GM12878 (cell line): ENCODE data around the gene SRRM2. TPM values are rescaled to one million over a fixed set of nuclear protein-coding genes. Genes with fewer than 3 reads are reported as not detected.

Experiments used
- ATAC-seq: fragments of 200-7000 bp; cut with Tn5 transposase; 3 replicates; pipeline ENCODE4 v1.9.1; 2020; ENCODE audit warnings: mild to moderate bottlenecking, moderate library complexity
- BruUV-seq: library from RNA; stranded (reverse); fragments of 400-500 nt; replicated peaks from 2 replicates; lab custom pipeline; 2021; lab: Mats Ljungman, UMichigan
- CTCF ChIA-PET: fragments of 300-600 bp; sonication (Branson Sonifier 250); formaldehyde crosslinking; extraction: SDS; loops from one replicate; lab custom pipeline; 2021; ENCODE audit warnings: inconsistent platforms; lab: Yijun Ruan, JAX
- POLR2A ChIA-PET: fragments of 350-600 bp; formaldehyde crosslinking; extraction: SDS; loops from one replicate; lab custom pipeline; 2021; ENCODE audit warnings: inconsistent platforms; lab: Charles Lee
- RAD21 ChIA-PET: fragments of 300-600 bp; sonication (Branson Sonifier 250); formaldehyde crosslinking; loops from one replicate; lab custom pipeline; 2023; ENCODE audit warnings: antibody characterized with exemption; ENCODE audit not compliant: unreplicated experiment; lab: Charles Lee
- SMC1A ChIA-PET: fragments of 300-600 bp; sonication (Branson Sonifier 250); formaldehyde crosslinking; loops from one replicate; lab custom pipeline; 2023; ENCODE audit not compliant: unreplicated experiment, uncharacterized antibody; lab: Charles Lee
- DNase-seq: peaks from one replicate; pipeline ENCODE4 v3.0.0-alpha.2; 2011; ENCODE audit warnings: low read depth, low spot score
- FAIRE-seq: peaks from 3 replicates; lab custom pipeline; 2011; peaks lifted over from hg19 to GRCh38; lab: Jason Lieb, UNC
- H2AFZ ChIP-seq: 2 replicates; pipeline ENCODE4 v1.6.0; 2011; ENCODE audit warnings: low read depth, low read length, control low read depth; ENCODE audit not compliant: control insufficient read depth
- H3K27ac ChIP-seq: 2 replicates; pipeline ENCODE4 v1.5.1; 2011; ENCODE audit warnings: control low read depth; ENCODE audit not compliant: control insufficient read depth, insufficient read depth
- H3K27me3 ChIP-seq, 2 experiments: replicated peaks in 1 of 2; 2 replicates each; pipeline versions ENCODE4 v1.6.0 to v1.6.1; 2011; ENCODE audit warnings: low read length in 1 of 2; ENCODE audit not compliant: control insufficient read depth in 2 of 2, insufficient read depth in 2 of 2
- H3K36me3 ChIP-seq, 2 experiments: 2 replicates each; pipeline ENCODE4 v1.5.1; 2011; ENCODE audit warnings: low read length in 1 of 2; ENCODE audit not compliant: control insufficient read depth in 2 of 2, insufficient read depth in 2 of 2
- H3K4me1 ChIP-seq: 2 replicates; pipeline ENCODE4 v1.6.1; 2011; ENCODE audit warnings: mild to moderate bottlenecking, low read length, moderate library complexity, mixed read lengths; ENCODE audit not compliant: control insufficient read depth, insufficient read depth
- H3K4me2 ChIP-seq: 2 replicates; pipeline ENCODE4 v1.6.0; 2011; ENCODE audit warnings: control low read depth; ENCODE audit not compliant: control insufficient read depth, insufficient read depth
- H3K4me3 ChIP-seq: fragments of 200-600 bp; sonication (generic); 2 replicates; pipeline ENCODE4 v1.5.1; 2016
- H3K79me2 ChIP-seq: 2 replicates; pipeline ENCODE4 v1.6.0; 2011; ENCODE audit warnings: low read length; ENCODE audit not compliant: control insufficient read depth, insufficient read depth
- H3K9ac ChIP-seq: 2 replicates; pipeline ENCODE4 v1.8.0; 2011; ENCODE audit warnings: low read length, control low read depth, mixed read lengths; ENCODE audit not compliant: control insufficient read depth, insufficient read depth
- H3K9me3 ChIP-seq: replicated peaks from 3 replicates; pipeline ENCODE4 v1.5.1; 2011; ENCODE audit warnings: mild to moderate bottlenecking, low read length; ENCODE audit not compliant: control insufficient read depth, insufficient read depth
- H4K20me1 ChIP-seq: 2 replicates; pipeline ENCODE4 v1.6.0; 2011; ENCODE audit not compliant: control insufficient read depth, insufficient read depth
- ATF2 ChIP-seq: IDR thresholded peaks from 2 replicates; pipeline ENCODE4 v1.6.1; 2012; ENCODE audit warnings: low read length, inconsistent platforms
- BCL11A ChIP-seq: IDR thresholded peaks from 2 replicates; pipeline ENCODE4 v1.6.1; 2011; ENCODE audit warnings: low read depth, low read length
- CHD1 ChIP-seq: IDR thresholded peaks from 2 replicates; pipeline ENCODE4 v1.6.1; 2012; ENCODE audit warnings: low read depth, low read length, improper control_type of control experiment
- E4F1 ChIP-seq: fragments of 450-650 bp; IDR thresholded peaks from 2 replicates; pipeline ENCODE4 v1.6.1; 2018; ENCODE audit warnings: borderline replicate concordance, mild to moderate bottlenecking; ENCODE audit not compliant: partially characterized antibody
- HDAC2 ChIP-seq: fragments of 200-600 bp; sonication (generic); IDR thresholded peaks from 2 replicates; pipeline ENCODE4 v1.6.1; 2017
- JUND ChIP-seq: IDR thresholded peaks from 2 replicates; pipeline ENCODE4 v1.6.1; 2012; ENCODE audit warnings: low read depth, mild to moderate bottlenecking, low read length, improper control_type of control experiment, moderate library complexity
- NBN ChIP-seq: fragments of 450-650 bp; IDR thresholded peaks from 2 replicates; pipeline ENCODE4 v1.6.1; 2016
- PAX8 ChIP-seq: fragments of 450-650 bp; IDR thresholded peaks from 2 replicates; pipeline ENCODE4 v1.6.1; 2017; ENCODE audit warnings: mild to moderate bottlenecking, moderate library complexity
- POLR2AphosphoS5 ChIP-seq: IDR thresholded peaks from 2 replicates; pipeline ENCODE4 v1.6.1; 2011; ENCODE audit warnings: mild to moderate bottlenecking, low read length, inconsistent platforms
- RELB ChIP-seq: fragments of 450-650 bp; IDR thresholded peaks from 2 replicates; pipeline ENCODE4 v1.6.1; 2017; ENCODE audit warnings: low read depth, mild to moderate bottlenecking, moderate library complexity
- RFX5 ChIP-seq: IDR thresholded peaks from 2 replicates; pipeline ENCODE4 v1.6.1; 2011; ENCODE audit warnings: low read depth, low read length, improper control_type of control experiment
- SRF ChIP-seq, 2 experiments: IDR thresholded peaks; 2 replicates each; pipeline ENCODE4 v1.6.1; 2011; ENCODE audit warnings: low read depth in 2 of 2, low read length in 2 of 2, mild to moderate bottlenecking in 1 of 2, moderate library complexity in 1 of 2
- ZNF24 ChIP-seq: fragments of 450-650 bp; IDR thresholded peaks from 2 replicates; pipeline ENCODE4 v1.6.1; 2017; ENCODE audit warnings: antibody characterized with exemption, mild to moderate bottlenecking
- ZZZ3 ChIP-seq: IDR thresholded peaks from 2 replicates; pipeline ENCODE4 v1.6.1; 2011; ENCODE audit warnings: low read depth; ENCODE audit not compliant: control insufficient read depth, insufficient read length
- WGBS: methylation state at CpG from one replicate; pipeline ENCODE4 v1.1.6; 2016; ENCODE audit warnings: low lambda C conversion rate; ENCODE audit not compliant: insufficient replicate concordance, insufficient coverage; ENCODE audit errors: missing lambda C conversion rate; 5-methylcytosine and 5-hydroxymethylcytosine counted together
- in situ Hi-C: fragments of 300-500 bp; cut with MboI; formaldehyde crosslinking; loops from 9 replicates; pipeline ENCODE4 v1.14.3; 2018; ENCODE audit warnings: mixed read lengths
- intact Hi-C: fragments of 100-400 bp; cut with micrococcal nuclease; formaldehyde crosslinking; loops from one replicate; pipeline ENCODE4 v1.14.2; 2022; ENCODE audit not compliant: unreplicated experiment
- polyA plus RNA-seq, 11 experiments: library from polyadenylated mRNA; depleted of rRNA in 4 of 11; unstranded in 6 of 11; stranded (reverse) in 5 of 11; fragments of >200 nt; fragmentation: Nextera tagmentation in 4 of 11; fragmentation: Illumina TruSeq in 1 of 11; extraction: Ambion mirVana in 4 of 11; extraction: Trizol in 1 of 11; gene quantifications; 1 replicate in 1 of 11; 2 replicates in 10 of 11; pipeline versions ENCODE4 v1.2.1 to v1.2.3, GENCODE V29; 2011 to 2016; ENCODE audit warnings: inconsistent platforms in 2 of 11, missing spikeins in 2 of 11, low read depth in 1 of 11
- total RNA-seq, 4 experiments: library from RNA; depleted of rRNA in 3 of 4; stranded (reverse); fragments of >200 nt in 3 of 4; fragmentation: Illumina TruSeq in 1 of 4; extraction: Trizol in 1 of 4; gene quantifications; 2 replicates each; pipeline versions ENCODE4 v1.2.1 to v1.2.3, GENCODE V29; 2013 to 2021

Gene SRRM2
- total and polyA plus RNA-seq, 10 of the 15 experiments (the other 5 are each of a cell fraction or from before 2014, with no cell fraction given): 30.1 to 502 (median 196) TPM

- TF ChIP-seq RFX5: no peak
- TF ChIP-seq BCL11A: no peak
- TF ChIP-seq ZNF24: no peak
- TF ChIP-seq JUND: no peak
- TF ChIP-seq E4F1: no peak
- TF ChIP-seq RELB: no peak
Measured at GRCh38 chr16:2798723-2799204, 46.3 kb downstream of the SRRM2 start (continued).

GRCh38 chr16:2799205-2799858 lies 46.9 kb downstream of the SRRM2 start:
- in situ Hi-C loops: no loop called here
- Histone ChIP-seq H3K4me3 (no peak overlapping the region), H3K4me1 (no peaks in the 10 kb centered on the region), H3K79me2 (no peaks in the 10 kb centered on the region), H2AFZ (no peak overlapping the region), H4K20me1 (no peaks in the 10 kb centered on the region), H3K4me2 (no peak overlapping the region), H3K9ac (no peak overlapping the region), H3K27me3 (peaks cover 0 to 2% of the 10 kb centered on the region in 2 experiments; a peak in 2 of 4 replicates), H3K27ac (no peak overlapping the region), H3K9me3 (no peaks in the 10 kb centered on the region), H3K36me3 (no peaks in the 10 kb centered on the region)
- intact Hi-C loops: no loop called here
- FAIRE-seq: no peak
- TF ChIP-seq CHD1 (no peak), ATF2 (no peak), PAX8 (no peak), HDAC2 (no peak), NBN (no peak), SRF (IDR thresholded peaks at IDR 0.05; ENCODE audit: low read depth in 2 of 2, low read length in 2 of 2) (no peak), ZZZ3 (no peak), JUND (no peak), POLR2AphosphoS5 (no peak)
- ChIA-PET POLR2A (no interaction called here), RAD21 (no interaction called here), CTCF (no interaction called here), SMC1A (no interaction called here)
- no peak for DNase-seq
- 46% methylated on average over 21 of the region's 21 CpGs for WGBS
- ATAC-seq: no peak
- BruUV-seq: no TSS peak
